GM12878 (cell line): ENCODE measurements around the gene ACE2. TPM values are rescaled to one million over a fixed set of nuclear protein-coding genes. Genes with fewer than 3 reads are reported as not detected.

Source experiments
- ATAC-seq: fragments of 200-7000 bp; cut with Tn5 transposase; 3 replicates; pipeline ENCODE4 v1.9.1; 2020; ENCODE audit warnings: mild to moderate bottlenecking, moderate library complexity
- BruUV-seq: library from RNA; stranded (reverse); fragments of 400-500 nt; replicated peaks from 2 replicates; lab custom pipeline; 2021; lab: Mats Ljungman, UMichigan
- CTCF ChIA-PET: fragments of 300-600 bp; sonication (Branson Sonifier 250); formaldehyde crosslinking; extraction: SDS; loops from one replicate; lab custom pipeline; 2021; ENCODE audit warnings: inconsistent platforms; lab: Yijun Ruan, JAX
- POLR2A ChIA-PET: fragments of 350-600 bp; formaldehyde crosslinking; extraction: SDS; loops from one replicate; lab custom pipeline; 2021; ENCODE audit warnings: inconsistent platforms; lab: Charles Lee
- RAD21 ChIA-PET: fragments of 300-600 bp; sonication (Branson Sonifier 250); formaldehyde crosslinking; loops from one replicate; lab custom pipeline; 2023; ENCODE audit warnings: antibody characterized with exemption; ENCODE audit not compliant: unreplicated experiment; lab: Charles Lee
- SMC1A ChIA-PET: fragments of 300-600 bp; sonication (Branson Sonifier 250); formaldehyde crosslinking; loops from one replicate; lab custom pipeline; 2023; ENCODE audit not compliant: unreplicated experiment, uncharacterized antibody; lab: Charles Lee
- DNase-seq: peaks from one replicate; pipeline ENCODE4 v3.0.0-alpha.2; 2011; ENCODE audit warnings: low read depth, low spot score
- FAIRE-seq: peaks from 3 replicates; lab custom pipeline; 2011; peaks lifted over from hg19 to GRCh38; lab: Jason Lieb, UNC
- H2AFZ ChIP-seq: 2 replicates; pipeline ENCODE4 v1.6.0; 2011; ENCODE audit warnings: low read depth, low read length, control low read depth; ENCODE audit not compliant: control insufficient read depth
- H3K27ac ChIP-seq: 2 replicates; pipeline ENCODE4 v1.5.1; 2011; ENCODE audit warnings: control low read depth; ENCODE audit not compliant: control insufficient read depth, insufficient read depth
- H3K27me3 ChIP-seq, 2 experiments: replicated peaks in 1 of 2; 2 replicates each; pipeline versions ENCODE4 v1.6.0 to v1.6.1; 2011; ENCODE audit warnings: low read length in 1 of 2; ENCODE audit not compliant: control insufficient read depth in 2 of 2, insufficient read depth in 2 of 2
- H3K36me3 ChIP-seq, 2 experiments: 2 replicates each; pipeline ENCODE4 v1.5.1; 2011; ENCODE audit warnings: low read length in 1 of 2; ENCODE audit not compliant: control insufficient read depth in 2 of 2, insufficient read depth in 2 of 2
- H3K4me1 ChIP-seq: 2 replicates; pipeline ENCODE4 v1.6.1; 2011; ENCODE audit warnings: mild to moderate bottlenecking, low read length, moderate library complexity, mixed read lengths; ENCODE audit not compliant: control insufficient read depth, insufficient read depth
- H3K4me2 ChIP-seq: 2 replicates; pipeline ENCODE4 v1.6.0; 2011; ENCODE audit warnings: control low read depth; ENCODE audit not compliant: control insufficient read depth, insufficient read depth
- H3K4me3 ChIP-seq: fragments of 200-600 bp; sonication (generic); 2 replicates; pipeline ENCODE4 v1.5.1; 2016
- H3K79me2 ChIP-seq: 2 replicates; pipeline ENCODE4 v1.6.0; 2011; ENCODE audit warnings: low read length; ENCODE audit not compliant: control insufficient read depth, insufficient read depth
- H3K9ac ChIP-seq: 2 replicates; pipeline ENCODE4 v1.8.0; 2011; ENCODE audit warnings: low read length, control low read depth, mixed read lengths; ENCODE audit not compliant: control insufficient read depth, insufficient read depth
- H3K9me3 ChIP-seq: replicated peaks from 3 replicates; pipeline ENCODE4 v1.5.1; 2011; ENCODE audit warnings: mild to moderate bottlenecking, low read length; ENCODE audit not compliant: control insufficient read depth, insufficient read depth
- H4K20me1 ChIP-seq: 2 replicates; pipeline ENCODE4 v1.6.0; 2011; ENCODE audit not compliant: control insufficient read depth, insufficient read depth
- ASH2L ChIP-seq: fragments of 300-600, 200-600 bp; sonication (generic); IDR thresholded peaks from 2 replicates; pipeline ENCODE4 v1.6.1; 2017; ENCODE audit warnings: low read depth, mild to moderate bottlenecking, borderline replicate concordance
- CEBPB ChIP-seq, 2 experiments: fragments of 150-350 bp in 1 of 2; IDR thresholded peaks; 2 replicates each; pipeline ENCODE4 v1.6.1; 2012 to 2014; ENCODE audit warnings: low read depth in 2 of 2, low read length in 2 of 2, borderline replicate concordance in 1 of 2, inconsistent platforms in 1 of 2
- GABPA ChIP-seq: IDR thresholded peaks from 2 replicates; pipeline ENCODE4 v1.6.1; 2014; ENCODE audit warnings: antibody characterized with exemption, low read depth, mild to moderate bottlenecking, inconsistent platforms
- MYB ChIP-seq: fragments of 150-350 bp; IDR thresholded peaks from 2 replicates; pipeline ENCODE4 v1.6.1; 2014; ENCODE audit warnings: mild to moderate bottlenecking, low read depth, low read length, borderline replicate concordance
- NFYB ChIP-seq: IDR thresholded peaks from 2 replicates; pipeline ENCODE4 v1.6.1; 2011; ENCODE audit warnings: low read depth, mild to moderate bottlenecking, low read length, improper control_type of control experiment, moderate library complexity; ENCODE audit not compliant: insufficient read depth
- SIX5 ChIP-seq: IDR thresholded peaks from 2 replicates; pipeline ENCODE4 v1.6.1; 2011; ENCODE audit warnings: mild to moderate bottlenecking, low read depth, low read length, moderate library complexity; ENCODE audit not compliant: severe bottlenecking
- SREBF2 ChIP-seq: IDR thresholded peaks from 2 replicates; pipeline ENCODE4 v1.6.1; 2012; ENCODE audit warnings: mild to moderate bottlenecking, low read length
- STAT3 ChIP-seq: IDR thresholded peaks from 2 replicates; pipeline ENCODE4 v1.6.1; 2011; ENCODE audit warnings: low read depth, low read length, improper control_type of control experiment
- ZNF207 ChIP-seq: fragments of 450-650 bp; IDR thresholded peaks from 2 replicates; pipeline ENCODE4 v1.6.1; 2014; ENCODE audit warnings: antibody characterized with exemption, mild to moderate bottlenecking, borderline replicate concordance
- WGBS: methylation state at CpG from one replicate; pipeline ENCODE4 v1.1.6; 2016; ENCODE audit warnings: low lambda C conversion rate; ENCODE audit not compliant: insufficient replicate concordance, insufficient coverage; ENCODE audit errors: missing lambda C conversion rate; 5-methylcytosine and 5-hydroxymethylcytosine counted together
- in situ Hi-C: fragments of 300-500 bp; cut with MboI; formaldehyde crosslinking; loops from 9 replicates; pipeline ENCODE4 v1.14.3; 2018; ENCODE audit warnings: mixed read lengths
- intact Hi-C: fragments of 100-400 bp; cut with micrococcal nuclease; formaldehyde crosslinking; loops from one replicate; pipeline ENCODE4 v1.14.2; 2022; ENCODE audit not compliant: unreplicated experiment
- polyA plus RNA-seq, 11 experiments: library from polyadenylated mRNA; depleted of rRNA in 4 of 11; unstranded in 6 of 11; stranded (reverse) in 5 of 11; fragments of >200 nt; fragmentation: Nextera tagmentation in 4 of 11; fragmentation: Illumina TruSeq in 1 of 11; extraction: Ambion mirVana in 4 of 11; extraction: Trizol in 1 of 11; gene quantifications; 1 replicate in 1 of 11; 2 replicates in 10 of 11; pipeline versions ENCODE4 v1.2.1 to v1.2.3, GENCODE V29; 2011 to 2016; ENCODE audit warnings: inconsistent platforms in 2 of 11, missing spikeins in 2 of 11, low read depth in 1 of 11
- total RNA-seq, 4 experiments: library from RNA; depleted of rRNA in 3 of 4; stranded (reverse); fragments of >200 nt in 3 of 4; fragmentation: Illumina TruSeq in 1 of 4; extraction: Trizol in 1 of 4; gene quantifications; 2 replicates each; pipeline versions ENCODE4 v1.2.1 to v1.2.3, GENCODE V29; 2013 to 2021
- TF ChIP-seq, protein P1 (sequence below): fragments of 450-650 bp; IDR thresholded peaks from 2 replicates; pipeline ENCODE4 v1.6.1; 2016; ENCODE audit warnings: mild to moderate bottlenecking, moderate library complexity, borderline replicate concordance
- TF ChIP-seq, protein P2 (sequence below): fragments of 450-650 bp; formaldehyde crosslinking; IDR thresholded peaks from 2 replicates; pipeline ENCODE4 v1.4.0; 2022; ENCODE audit warnings: mild to moderate bottlenecking, moderate library complexity
- TF ChIP-seq, protein P3 (sequence below): IDR thresholded peaks from 2 replicates; pipeline ENCODE4 v1.6.1; 2012; ENCODE audit warnings: low read length, inconsistent platforms

The ACE2 gene
- total and polyA plus RNA-seq, 10 of the 15 experiments (the other 5 are each of a cell fraction or from before 2014, with no cell fraction given), result 0.04 TPM; not detected in 9

DNA sequence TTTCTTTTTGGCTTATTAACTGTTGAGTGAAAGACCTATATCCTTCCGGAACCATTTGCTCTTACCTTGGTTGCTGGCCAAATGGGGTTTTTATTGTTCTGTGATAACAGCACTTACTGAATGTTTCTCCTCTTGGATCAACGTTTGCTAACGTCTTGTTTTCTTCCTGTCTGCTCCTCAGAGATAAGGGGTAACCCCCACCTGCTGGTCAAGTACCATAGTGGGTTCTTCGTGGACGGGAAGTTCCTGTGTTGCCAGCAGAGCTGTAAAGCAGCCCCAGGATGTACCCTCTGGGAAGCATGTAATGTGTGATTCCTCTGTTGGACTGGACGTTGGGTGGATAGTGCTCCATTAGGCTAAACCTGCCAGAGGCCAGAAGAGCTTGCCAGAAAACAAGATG, 84.8 kb downstream of the ACE2 start:
- no peak for DNase-seq
- no peak overlapping the region for H3K9ac ChIP-seq
- no peak overlapping the region for H3K4me3 ChIP-seq
- no peak for FAIRE-seq
- H4K20me1 ChIP-seq, result no peaks in the 10 kb centered on the region
- H2AFZ ChIP-seq, result no peak overlapping the region
- RAD21 ChIA-PET, result interaction anchor here (1.2 kb wide), 1 partner anchor 20 kb away, joined by 3 read pairs; no protein-coding TSS in a partner anchor
- no peak for TF ChIP-seq SREBF2
- no peak for TF ChIP-seq STAT3
- no peak for TF ChIP-seq MYB
- TF ChIP-seq, protein P1, sequence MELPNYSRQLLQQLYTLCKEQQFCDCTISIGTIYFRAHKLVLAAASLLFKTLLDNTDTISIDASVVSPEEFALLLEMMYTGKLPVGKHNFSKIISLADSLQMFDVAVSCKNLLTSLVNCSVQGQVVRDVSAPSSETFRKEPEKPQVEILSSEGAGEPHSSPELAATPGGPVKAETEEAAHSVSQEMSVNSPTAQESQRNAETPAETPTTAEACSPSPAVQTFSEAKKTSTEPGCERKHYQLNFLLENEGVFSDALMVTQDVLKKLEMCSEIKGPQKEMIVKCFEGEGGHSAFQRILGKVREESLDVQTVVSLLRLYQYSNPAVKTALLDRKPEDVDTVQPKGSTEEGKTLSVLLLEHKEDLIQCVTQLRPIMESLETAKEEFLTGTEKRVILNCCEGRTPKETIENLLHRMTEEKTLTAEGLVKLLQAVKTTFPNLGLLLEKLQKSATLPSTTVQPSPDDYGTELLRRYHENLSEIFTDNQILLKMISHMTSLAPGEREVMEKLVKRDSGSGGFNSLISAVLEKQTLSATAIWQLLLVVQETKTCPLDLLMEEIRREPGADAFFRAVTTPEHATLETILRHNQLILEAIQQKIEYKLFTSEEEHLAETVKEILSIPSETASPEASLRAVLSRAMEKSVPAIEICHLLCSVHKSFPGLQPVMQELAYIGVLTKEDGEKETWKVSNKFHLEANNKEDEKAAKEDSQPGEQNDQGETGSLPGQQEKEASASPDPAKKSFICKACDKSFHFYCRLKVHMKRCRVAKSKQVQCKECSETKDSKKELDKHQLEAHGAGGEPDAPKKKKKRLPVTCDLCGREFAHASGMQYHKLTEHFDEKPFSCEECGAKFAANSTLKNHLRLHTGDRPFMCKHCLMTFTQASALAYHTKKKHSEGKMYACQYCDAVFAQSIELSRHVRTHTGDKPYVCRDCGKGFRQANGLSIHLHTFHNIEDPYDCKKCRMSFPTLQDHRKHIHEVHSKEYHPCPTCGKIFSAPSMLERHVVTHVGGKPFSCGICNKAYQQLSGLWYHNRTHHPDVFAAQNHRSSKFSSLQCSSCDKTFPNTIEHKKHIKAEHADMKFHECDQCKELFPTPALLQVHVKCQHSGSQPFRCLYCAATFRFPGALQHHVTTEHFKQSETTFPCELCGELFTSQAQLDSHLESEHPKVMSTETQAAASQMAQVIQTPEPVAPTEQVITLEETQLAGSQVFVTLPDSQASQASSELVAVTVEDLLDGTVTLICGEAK, result no peak
- TF ChIP-seq, protein P2, sequence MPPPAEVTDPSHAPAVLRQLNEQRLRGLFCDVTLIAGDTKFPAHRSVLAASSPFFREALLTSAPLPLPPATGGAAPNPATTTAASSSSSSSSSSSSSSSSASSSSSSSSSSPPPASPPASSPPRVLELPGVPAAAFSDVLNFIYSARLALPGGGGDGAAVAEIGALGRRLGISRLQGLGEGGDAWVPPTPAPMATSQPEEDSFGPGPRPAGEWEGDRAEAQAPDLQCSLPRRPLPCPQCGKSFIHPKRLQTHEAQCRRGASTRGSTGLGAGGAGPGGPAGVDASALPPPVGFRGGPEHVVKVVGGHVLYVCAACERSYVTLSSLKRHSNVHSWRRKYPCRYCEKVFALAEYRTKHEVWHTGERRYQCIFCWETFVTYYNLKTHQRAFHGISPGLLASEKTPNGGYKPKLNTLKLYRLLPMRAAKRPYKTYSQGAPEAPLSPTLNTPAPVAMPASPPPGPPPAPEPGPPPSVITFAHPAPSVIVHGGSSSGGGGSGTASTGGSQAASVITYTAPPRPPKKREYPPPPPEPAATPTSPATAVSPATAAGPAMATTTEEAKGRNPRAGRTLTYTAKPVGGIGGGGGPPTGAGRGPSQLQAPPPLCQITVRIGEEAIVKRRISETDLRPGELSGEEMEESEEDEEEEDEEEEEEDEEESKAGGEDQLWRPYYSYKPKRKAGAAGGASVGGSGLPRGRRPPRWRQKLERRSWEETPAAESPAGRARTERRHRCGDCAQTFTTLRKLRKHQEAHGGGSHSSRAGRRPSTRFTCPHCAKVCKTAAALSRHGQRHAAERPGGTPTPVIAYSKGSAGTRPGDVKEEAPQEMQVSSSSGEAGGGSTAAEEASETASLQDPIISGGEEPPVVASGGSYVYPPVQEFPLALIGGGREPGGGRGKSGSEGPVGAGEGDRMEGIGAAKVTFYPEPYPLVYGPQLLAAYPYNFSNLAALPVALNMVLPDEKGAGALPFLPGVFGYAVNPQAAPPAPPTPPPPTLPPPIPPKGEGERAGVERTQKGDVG (CRISPR knock-in tag), result no peak
- TF ChIP-seq SIX5, result no peak
- TF ChIP-seq CEBPB (IDR thresholded peaks at IDR 0.05; ENCODE audit: borderline replicate concordance in 1 of 2, low read depth in 2 of 2, low read length in 2 of 2), result no peak
- TF ChIP-seq, protein P3, sequence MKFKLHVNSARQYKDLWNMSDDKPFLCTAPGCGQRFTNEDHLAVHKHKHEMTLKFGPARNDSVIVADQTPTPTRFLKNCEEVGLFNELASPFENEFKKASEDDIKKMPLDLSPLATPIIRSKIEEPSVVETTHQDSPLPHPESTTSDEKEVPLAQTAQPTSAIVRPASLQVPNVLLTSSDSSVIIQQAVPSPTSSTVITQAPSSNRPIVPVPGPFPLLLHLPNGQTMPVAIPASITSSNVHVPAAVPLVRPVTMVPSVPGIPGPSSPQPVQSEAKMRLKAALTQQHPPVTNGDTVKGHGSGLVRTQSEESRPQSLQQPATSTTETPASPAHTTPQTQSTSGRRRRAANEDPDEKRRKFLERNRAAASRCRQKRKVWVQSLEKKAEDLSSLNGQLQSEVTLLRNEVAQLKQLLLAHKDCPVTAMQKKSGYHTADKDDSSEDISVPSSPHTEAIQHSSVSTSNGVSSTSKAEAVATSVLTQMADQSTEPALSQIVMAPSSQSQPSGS, result no peak
- no peak for TF ChIP-seq ASH2L
- no peak for TF ChIP-seq GABPA
- TF ChIP-seq ZNF207, result no peak
- TF ChIP-seq NFYB, result no peak
- TF ChIP-seq, all 136 proteins: peak for 0
- no peaks in the 10 kb centered on the region; a peak in 3 of 4 replicates for H3K27me3 ChIP-seq
- intact Hi-C loops (no loop called here), in situ Hi-C loops (no loop called here)
- SMC1A ChIA-PET, result interaction anchor here (0.9 kb wide), 1 partner anchor 14 kb away, joined by 3 read pairs; no protein-coding TSS in a partner anchor
- no peaks in the 10 kb centered on the region for H3K36me3 ChIP-seq
- ATAC-seq, result no peak
- H3K27ac ChIP-seq, result no peak overlapping the region
- POLR2A ChIA-PET, result no interaction called here
- BruUV-seq, result no TSS peak
- CTCF ChIA-PET, result interaction anchor here (0.9 to 1.9 kb wide), 2 partner anchors 15 to 67 kb away, joined by 3 to 5 read pairs; partner anchors contain the start of gene BMX
- H3K79me2 ChIP-seq, result no peaks in the 10 kb centered on the region
- no peak overlapping the region for H3K4me2 ChIP-seq
- WGBS, result 14% methylated on average over 6 of the region's 6 CpGs
- no peaks in the 10 kb centered on the region for H3K9me3 ChIP-seq
- no peaks in the 10 kb centered on the region for H3K4me1 ChIP-seq
